ENCODE data around the gene TRMO. TPM values are rescaled to one million over a fixed set of nuclear protein-coding genes. Genes with fewer than 3 reads are reported as not detected.

TRMO gene
- total and polyA plus RNA-seq, 2 of the 13 experiments (the other 11 are each of a cell fraction or from before 2014, with no cell fraction given) = 8.7 to 18.6 TPM

DNA sequence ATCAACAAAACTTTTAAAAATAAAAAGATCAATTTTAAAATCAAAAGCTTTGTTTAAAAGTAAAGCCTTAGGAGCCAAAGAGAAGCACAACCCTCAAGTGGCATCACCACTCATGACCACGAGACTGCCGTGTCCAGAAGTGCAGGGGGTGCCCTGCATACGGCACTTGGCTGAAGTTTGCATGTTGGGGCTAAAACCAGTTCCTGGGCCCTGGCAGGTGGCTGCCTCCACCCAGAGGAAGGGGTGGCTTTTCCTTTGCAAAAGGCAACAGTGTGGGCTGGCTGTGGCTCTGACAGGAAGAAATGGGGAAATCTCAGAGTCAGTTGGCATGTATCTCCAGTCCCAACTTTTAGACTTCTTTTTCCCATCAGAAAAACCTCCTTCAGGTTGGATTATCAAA is 15.3 kb downstream of the TRMO start:
- CTCF ChIA-PET (ENCODE audit: low intra/inter-chr PET ratio, low total read pairs) = no interaction called here
- no peak for ATAC-seq
- Histone ChIP-seq H3K9me3 (ENCODE audit: low read length) (no peaks in the 10 kb centered on the region), H3K36me3 (replicated peaks in 1 of 2; ENCODE audit: control insufficient read depth in 1 of 2, insufficient read depth in 2 of 2, low read length in 2 of 2) (peaks cover 19 to 49% of the 10 kb centered on the region in 2 experiments), H3K79me2 (ENCODE audit: insufficient read depth, low read length) (no peaks in the 10 kb centered on the region), H3K4me1 (ENCODE audit: insufficient read depth, low read length) (peaks cover 7% of the 10 kb centered on the region; the same call in 1 of the 2 replicates), H3K27ac (ENCODE audit: extremely low read length, insufficient read depth, low read length) (no peak overlapping the region), H3K4me2 (ENCODE audit: low read depth, low read length) (no peak overlapping the region), H4K20me1 (ENCODE audit: insufficient read depth, low read length) (no peaks in the 10 kb centered on the region), H3K4me3 (replicated peaks in 1 of 3; ENCODE audit: insufficient read depth in 1 of 3, low read depth in 2 of 3, low read length in 3 of 3) (no peak overlapping the region), H2AFZ (ENCODE audit: low read length) (no peak overlapping the region), H3K9ac (ENCODE audit: insufficient read depth, low read depth, low read length) (no peak overlapping the region), H3K27me3 (ENCODE audit: control insufficient read depth in 1 of 2, insufficient read depth in 2 of 2, low read length in 2 of 2) (no peaks in the 10 kb centered on the region)
- TF ChIP-seq, protein P1, sequence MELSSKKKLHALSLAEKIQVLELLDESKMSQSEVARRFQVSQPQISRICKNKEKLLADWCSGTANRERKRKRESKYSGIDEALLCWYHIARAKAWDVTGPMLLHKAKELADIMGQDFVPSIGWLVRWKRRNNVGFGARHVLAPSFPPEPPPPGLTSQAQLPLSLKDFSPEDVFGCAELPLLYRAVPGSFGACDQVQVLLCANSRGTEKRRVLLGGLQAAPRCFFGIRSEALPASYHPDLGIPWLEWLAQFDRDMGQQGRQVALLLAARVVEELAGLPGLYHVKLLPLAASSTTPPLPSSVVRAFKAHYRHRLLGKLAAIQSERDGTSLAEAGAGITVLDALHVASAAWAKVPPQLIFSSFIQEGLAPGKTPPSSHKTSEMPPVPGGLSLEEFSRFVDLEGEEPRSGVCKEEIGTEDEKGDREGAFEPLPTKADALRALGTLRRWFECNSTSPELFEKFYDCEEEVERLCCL (CRISPR knock-in tag; IDR thresholded peaks at IDR 0.05; ENCODE audit: borderline replicate concordance) = no peak
- TF ChIP-seq NCOA5 (CRISPR knock-in tag; IDR thresholded peaks at IDR 0.05) = no peak
- no peak for TF ChIP-seq NFATC3 (CRISPR knock-in tag; IDR thresholded peaks at IDR 0.05)
- no peak for TF ChIP-seq RARA (CRISPR knock-in tag; IDR thresholded peaks at IDR 0.05)
- TF ChIP-seq ZNF749 (CRISPR knock-in tag; IDR thresholded peaks at IDR 0.05; ENCODE audit: borderline replicate concordance) = no peak
- no peak for TF ChIP-seq ZNF331 (CRISPR knock-in tag; IDR thresholded peaks at IDR 0.05)
- DNase-seq (ENCODE audit: low spot score) = no peak
- intact Hi-C loops (cut with micrococcal nuclease; ENCODE audit: unreplicated experiment) = no loop called here
- in situ Hi-C loops (cut with HindIII; ENCODE audit: extremely low pct_ligation_motif_present, low pct_unique_long_range_greater_than_20kb) = no loop called here
- FAIRE-seq = no peak
- POLR2A ChIA-PET = no interaction called here
- WGBS (ENCODE audit: low lambda C conversion rate) = 92% methylated on average over 3 of the region's 3 CpGs
- no TSS peak for BruUV-seq (replicated peaks)

DNA sequence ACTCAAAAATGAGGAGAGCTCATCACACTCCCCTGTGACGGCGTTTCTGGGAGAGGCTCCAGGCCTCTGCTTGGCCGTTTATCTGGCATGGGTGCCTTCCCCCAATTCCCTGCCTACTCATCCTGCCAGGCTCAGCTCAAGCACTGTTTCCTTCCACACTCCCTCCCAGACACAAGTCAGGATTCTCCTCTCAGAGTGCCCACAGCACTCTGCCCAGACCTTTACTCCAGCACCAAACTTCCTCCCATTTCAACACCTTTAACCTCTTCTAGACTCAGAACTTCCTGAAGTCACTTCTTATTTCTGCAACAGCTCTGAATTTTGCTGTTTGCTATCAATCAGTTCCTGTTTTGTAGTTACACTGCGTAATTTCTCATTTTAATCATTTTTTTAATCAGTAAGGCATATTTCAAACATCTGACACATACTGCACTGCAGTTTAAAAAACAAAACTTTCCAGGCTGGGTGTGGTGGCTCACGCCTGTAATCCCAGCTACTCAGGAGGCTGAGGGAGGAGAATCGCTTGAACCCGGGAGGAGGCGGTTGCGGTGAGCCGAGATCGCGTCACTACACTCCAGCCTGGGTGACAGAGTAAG is 16.0 kb downstream of the TRMO start:
- intact Hi-C loops (cut with micrococcal nuclease; ENCODE audit: unreplicated experiment) = no loop called here
- no peak overlapping the region for H3K4me2 ChIP-seq (ENCODE audit: low read depth, low read length)
- no peaks in the 10 kb centered on the region for H3K79me2 ChIP-seq (ENCODE audit: insufficient read depth, low read length)
- in situ Hi-C loops (cut with HindIII; ENCODE audit: extremely low pct_ligation_motif_present, low pct_unique_long_range_greater_than_20kb) = no loop called here
- peaks cover 16 to 43% of the 10 kb centered on the region in 2 experiments for H3K36me3 ChIP-seq (replicated peaks in 1 of 2; ENCODE audit: control insufficient read depth in 1 of 2, insufficient read depth in 2 of 2, low read length in 2 of 2)
- no peak for FAIRE-seq
- H3K4me3 ChIP-seq (replicated peaks in 1 of 3; ENCODE audit: insufficient read depth in 1 of 3, low read depth in 2 of 3, low read length in 3 of 3) = no peak overlapping the region
- H3K4me1 ChIP-seq (ENCODE audit: insufficient read depth, low read length) = peaks cover 7% of the 10 kb centered on the region; the same call in 1 of the 2 replicates
- H3K9ac ChIP-seq (ENCODE audit: insufficient read depth, low read depth, low read length) = no peak overlapping the region
- no peaks in the 10 kb centered on the region for H3K9me3 ChIP-seq (ENCODE audit: low read length)
- CTCF ChIA-PET (ENCODE audit: low intra/inter-chr PET ratio, low total read pairs) = no interaction called here
- POLR2A ChIA-PET = no interaction called here
- H3K27ac ChIP-seq (ENCODE audit: extremely low read length, insufficient read depth, low read length) = no peak overlapping the region
- no peak for DNase-seq (ENCODE audit: low spot score)
- no TSS peak for BruUV-seq (replicated peaks)
- H3K27me3 ChIP-seq (ENCODE audit: control insufficient read depth in 1 of 2, insufficient read depth in 2 of 2, low read length in 2 of 2) = no peaks in the 10 kb centered on the region
- WGBS (ENCODE audit: low lambda C conversion rate) = 95% methylated on average over 12 of the region's 12 CpGs
- H4K20me1 ChIP-seq (ENCODE audit: insufficient read depth, low read length) = no peaks in the 10 kb centered on the region
- no peak overlapping the region for H2AFZ ChIP-seq (ENCODE audit: low read length)
- ATAC-seq = no peak
- TF ChIP-seq MIER2 (CRISPR knock-in tag; IDR thresholded peaks at IDR 0.05) = no peak
- no peak for TF ChIP-seq DPF2 (CRISPR knock-in tag; IDR thresholded peaks at IDR 0.05; ENCODE audit: borderline replicate concordance, low read depth)
- no peak for TF ChIP-seq KDM2A (CRISPR knock-in tag; IDR thresholded peaks at IDR 0.05; ENCODE audit: borderline replicate concordance, low read depth)
- no peak for TF ChIP-seq SSRP1 (CRISPR knock-in tag; IDR thresholded peaks at IDR 0.05)
- no peak for TF ChIP-seq TOE1 (CRISPR knock-in tag; IDR thresholded peaks at IDR 0.05)
- TF ChIP-seq SOX13 (IDR thresholded peaks at IDR 0.05) = no peak
- TF ChIP-seq SOX13 (CRISPR knock-in tag; conservative IDR thresholded peaks at IDR 0.05 in 1 of 2, IDR thresholded peaks at IDR 0.05 in 1 of 2) = no peak
- no peak for TF ChIP-seq ZSCAN30 (CRISPR knock-in tag; IDR thresholded peaks at IDR 0.05)
- TF ChIP-seq MXI1 (IDR thresholded peaks at IDR 0.05; ENCODE audit: borderline replicate concordance, low read depth, low read length) = no peak
- TF ChIP-seq TBX2 (CRISPR knock-in tag; IDR thresholded peaks at IDR 0.05; ENCODE audit: borderline replicate concordance) = no peak
- TF ChIP-seq, protein P2, sequence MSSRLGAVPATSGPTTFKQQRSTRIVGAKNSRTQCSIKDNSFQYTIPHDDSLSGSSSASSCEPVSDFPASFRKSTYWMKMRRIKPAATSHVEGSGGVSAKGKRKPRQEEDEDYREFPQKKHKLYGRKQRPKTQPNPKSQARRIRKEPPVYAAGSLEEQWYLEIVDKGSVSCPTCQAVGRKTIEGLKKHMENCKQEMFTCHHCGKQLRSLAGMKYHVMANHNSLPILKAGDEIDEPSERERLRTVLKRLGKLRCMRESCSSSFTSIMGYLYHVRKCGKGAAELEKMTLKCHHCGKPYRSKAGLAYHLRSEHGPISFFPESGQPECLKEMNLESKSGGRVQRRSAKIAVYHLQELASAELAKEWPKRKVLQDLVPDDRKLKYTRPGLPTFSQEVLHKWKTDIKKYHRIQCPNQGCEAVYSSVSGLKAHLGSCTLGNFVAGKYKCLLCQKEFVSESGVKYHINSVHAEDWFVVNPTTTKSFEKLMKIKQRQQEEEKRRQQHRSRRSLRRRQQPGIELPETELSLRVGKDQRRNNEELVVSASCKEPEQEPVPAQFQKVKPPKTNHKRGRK (CRISPR knock-in tag; IDR thresholded peaks at IDR 0.05) = no peak
